Heart left ventricle (tissue), 13 donors: Measurements from ENCODE around the gene THAP3.

Experiments used
- POLR2A ChIP-seq, 2 donors: fragments of 450-650 bp; IDR thresholded peaks; one replicate each; pipeline ENCODE4 v1.6.1; 2017; ENCODE audit warnings: antibody characterized with exemption in 2 of 2, mild to moderate bottlenecking in 2 of 2, moderate library complexity in 2 of 2
- TF ChIP-seq, protein P1 (sequence below), 12 donors: fragments of 200-600 bp; sonication (generic) in 4 of 12; IDR thresholded peaks; one replicate each; pipeline versions ENCODE4 v1.5.0 to v1.8.0; 2018 to 2022; ENCODE audit warnings: antibody characterized with exemption in 12 of 12, mild to moderate bottlenecking in 5 of 12
- donor health status: ischemic (EF 13 %, LVEDD 7.1; RV severe dilation, severe dysfunction).
- donor health status: DM: no; HTN: yes; CAD: no.
- donor health status: DM: no; HTN: no; CAD: no.
- donor health status: ischemic (EF 25% LVEDD 6.9; RV normal size, moderate dysfunction).
- donor health status: ischemic (EF 25% LVEDD 5.7; RV mildly dilated, moderate dysfunction).
- donor health status: ischemic (EF 35%, LVEDD 5.7; RV mildly dilated, moderate dysfunction).
- donor health status: nonischemic (EF 11% LVEDD 7.7; RV severe dilation, severe dysfunction).
- donor health status: DM: yes; HTN: yes; CAD: no.
- donor health status: PGD.
- donor health status: ischemic (EF 29% LVEDD 5.4; RV normal size, mild dysfunction).
- donor health status: nonischemic (EF 23%, LVEDD 6.1; RV moderate dilation, normal function).

DNA sequence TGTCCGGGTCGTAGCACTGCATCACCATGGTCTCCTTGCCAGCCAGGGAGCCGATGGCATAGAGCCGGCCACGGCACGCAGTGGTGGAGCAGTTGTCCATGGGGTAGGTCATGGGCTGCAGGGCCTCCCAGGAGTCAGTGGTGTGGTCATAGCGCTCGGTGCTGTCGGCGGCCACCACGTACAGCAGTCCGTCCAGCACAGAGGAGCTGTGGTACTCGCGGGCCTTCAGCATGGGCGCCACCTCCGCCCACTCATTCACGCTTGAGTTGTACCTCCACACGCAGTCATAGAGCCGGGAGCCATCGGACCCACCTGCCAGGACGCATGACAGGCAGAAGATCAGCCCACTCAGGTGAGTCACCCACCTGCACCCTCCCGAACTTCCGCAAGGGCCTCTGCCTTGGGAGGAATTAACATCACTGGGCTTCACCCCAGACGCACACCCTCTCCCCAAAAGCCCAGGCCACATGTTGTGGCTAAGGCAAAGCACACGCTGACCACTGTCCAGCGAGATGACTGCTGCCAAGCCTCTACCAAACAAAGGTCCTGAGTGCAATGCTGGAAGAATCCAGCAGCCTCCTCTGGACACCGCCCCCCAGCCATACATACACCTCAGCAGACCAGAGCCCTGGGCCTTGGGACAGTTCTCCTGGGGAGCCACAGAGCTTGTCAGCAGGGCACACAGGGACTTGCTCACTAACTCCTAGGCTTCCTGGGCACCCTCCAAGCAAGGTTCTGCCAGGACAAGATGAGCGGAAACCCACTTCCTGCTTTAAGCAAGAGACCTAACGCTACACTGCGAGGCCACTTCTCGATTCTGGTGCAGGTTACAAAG, 25.3 kb upstream of the THAP3 start:
- TF ChIP-seq POLR2A (IDR thresholded peaks at IDR 0.05): no peak
- TF ChIP-seq, protein P1, sequence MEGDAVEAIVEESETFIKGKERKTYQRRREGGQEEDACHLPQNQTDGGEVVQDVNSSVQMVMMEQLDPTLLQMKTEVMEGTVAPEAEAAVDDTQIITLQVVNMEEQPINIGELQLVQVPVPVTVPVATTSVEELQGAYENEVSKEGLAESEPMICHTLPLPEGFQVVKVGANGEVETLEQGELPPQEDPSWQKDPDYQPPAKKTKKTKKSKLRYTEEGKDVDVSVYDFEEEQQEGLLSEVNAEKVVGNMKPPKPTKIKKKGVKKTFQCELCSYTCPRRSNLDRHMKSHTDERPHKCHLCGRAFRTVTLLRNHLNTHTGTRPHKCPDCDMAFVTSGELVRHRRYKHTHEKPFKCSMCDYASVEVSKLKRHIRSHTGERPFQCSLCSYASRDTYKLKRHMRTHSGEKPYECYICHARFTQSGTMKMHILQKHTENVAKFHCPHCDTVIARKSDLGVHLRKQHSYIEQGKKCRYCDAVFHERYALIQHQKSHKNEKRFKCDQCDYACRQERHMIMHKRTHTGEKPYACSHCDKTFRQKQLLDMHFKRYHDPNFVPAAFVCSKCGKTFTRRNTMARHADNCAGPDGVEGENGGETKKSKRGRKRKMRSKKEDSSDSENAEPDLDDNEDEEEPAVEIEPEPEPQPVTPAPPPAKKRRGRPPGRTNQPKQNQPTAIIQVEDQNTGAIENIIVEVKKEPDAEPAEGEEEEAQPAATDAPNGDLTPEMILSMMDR (IDR thresholded peaks at IDR 0.05): no peak
